Karpas-422 (cell line): Measurements from ENCODE around the gene RUSC2. TPM values are rescaled to one million over a fixed set of nuclear protein-coding genes. Genes with fewer than 3 reads are reported as not detected.

Experiments used
- DNase-seq: peaks from one replicate; pipeline ENCODE4 v3.0.0-alpha.2; 2015
- H2AFZ ChIP-seq: fragments of 200-600 bp; sonication (generic); 2 replicates; pipeline ENCODE4 v1.6.1; 2014; ENCODE audit warnings: antibody characterized with exemption, low read length, mixed read lengths
- H3K27ac ChIP-seq: fragments of 200-600 bp; sonication (generic); 2 replicates; pipeline ENCODE4 v1.5.1; 2014; ENCODE audit warnings: mild to moderate bottlenecking, low read length, moderate library complexity
- H3K27me3 ChIP-seq: fragments of 200-600 bp; sonication (generic); 2 replicates; pipeline ENCODE4 v1.6.1; 2014; ENCODE audit warnings: low read length, mixed read lengths
- H3K36me3 ChIP-seq: fragments of 200-600 bp; sonication (generic); 2 replicates; pipeline ENCODE4 v1.6.1; 2014; ENCODE audit warnings: low read length, mixed read lengths; ENCODE audit not compliant: insufficient read depth
- H3K4me1 ChIP-seq: fragments of 200-600 bp; sonication (generic); 2 replicates; pipeline ENCODE4 v1.6.1; 2014; ENCODE audit warnings: mild to moderate bottlenecking, low read length, mixed read lengths
- H3K4me2 ChIP-seq: fragments of 200-600 bp; sonication (generic); 2 replicates; pipeline ENCODE4 v1.6.1; 2014; ENCODE audit warnings: low read length, low read depth, mild to moderate bottlenecking; ENCODE audit not compliant: poor library complexity, severe bottlenecking
- H3K4me3 ChIP-seq: fragments of 200-600 bp; sonication (generic); 2 replicates; pipeline ENCODE4 v1.5.1; 2014; ENCODE audit warnings: mild to moderate bottlenecking, antibody characterized with exemption, low read length, mixed read lengths
- H3K79me2 ChIP-seq: fragments of 200-600 bp; sonication (generic); 2 replicates; pipeline ENCODE4 v1.6.1; 2014; ENCODE audit warnings: mild to moderate bottlenecking, low read length, mixed read lengths
- H3K9ac ChIP-seq: fragments of 200-600 bp; sonication (generic); 2 replicates; pipeline ENCODE4 v1.6.0; 2014; ENCODE audit warnings: low read length
- H3K9me2 ChIP-seq: fragments of 200-600 bp; sonication (generic), shearing (Covaris generic); replicated peaks from 2 replicates; pipeline ENCODE4 v1.6.0; 2014; ENCODE audit warnings: mild to moderate bottlenecking, low read length, moderate library complexity; ENCODE audit not compliant: insufficient read depth
- H3K9me3 ChIP-seq: fragments of 300-700, 200-600 bp; sonication (generic); 2 replicates; pipeline ENCODE4 v1.6.1; 2014; ENCODE audit warnings: low read length, mixed read lengths
- H4K20me1 ChIP-seq: fragments of 200-600 bp; sonication (generic); 2 replicates; pipeline ENCODE4 v1.6.1; 2014; ENCODE audit warnings: mild to moderate bottlenecking, antibody characterized with exemption, low read length, low read depth; ENCODE audit not compliant: insufficient read depth
- total RNA-seq: library from RNA; depleted of rRNA; stranded (reverse); fragments of >200 nt; shearing (Covaris generic); gene quantifications from 2 replicates; pipeline ENCODE4 v1.2.3, GENCODE V29; 2014; ENCODE audit warnings: low replicate concordance

Gene RUSC2
- total RNA-seq, 1 experiment from 2014 or later = not detected

GRCh38 chr9:35515766-35516165 is 25.9 kb downstream of the RUSC2 start:
- no peaks in the 10 kb centered on the region for H4K20me1 ChIP-seq
- no peak for DNase-seq
- H3K4me1 ChIP-seq = no peaks in the 10 kb centered on the region
- no peak overlapping the region for H3K4me2 ChIP-seq
- no peaks in the 10 kb centered on the region for H3K27me3 ChIP-seq
- no peaks in the 10 kb centered on the region for H3K79me2 ChIP-seq
- no peaks in the 10 kb centered on the region for H3K9me3 ChIP-seq
- no peak overlapping the region for H3K9ac ChIP-seq
- H3K36me3 ChIP-seq = no peaks in the 10 kb centered on the region
- H3K9me2 ChIP-seq = no peaks in the 10 kb centered on the region
- no peak overlapping the region for H3K4me3 ChIP-seq
- H2AFZ ChIP-seq = no peak overlapping the region
- H3K27ac ChIP-seq = no peak overlapping the region

DNA sequence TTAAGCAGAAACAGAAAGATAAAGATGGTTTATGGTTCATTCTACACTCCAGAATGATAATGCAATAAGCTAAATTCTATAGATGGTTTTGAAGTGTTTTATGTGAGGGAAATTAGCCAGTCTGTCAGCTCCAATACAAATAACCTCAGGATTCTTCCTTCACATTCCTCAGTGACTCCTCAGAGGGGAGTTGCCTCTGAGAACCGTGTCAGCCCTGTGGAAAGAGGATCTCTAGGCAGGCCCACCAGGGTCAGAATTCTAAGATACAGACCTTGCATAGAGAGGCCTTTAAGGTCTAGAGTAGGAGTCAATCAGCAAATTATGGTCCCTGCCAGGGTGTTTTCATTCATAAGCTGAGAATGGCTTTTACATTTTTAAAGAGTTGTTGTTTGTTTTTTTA is 26.6 kb downstream of the RUSC2 start:
- Histone ChIP-seq H3K27ac (no peak overlapping the region), H3K9me3 (no peaks in the 10 kb centered on the region), H3K4me2 (no peak overlapping the region), H3K4me1 (no peaks in the 10 kb centered on the region), H3K36me3 (no peaks in the 10 kb centered on the region), H3K4me3 (no peak overlapping the region), H2AFZ (no peak overlapping the region), H3K9ac (no peak overlapping the region), H3K27me3 (no peaks in the 10 kb centered on the region), H3K79me2 (no peaks in the 10 kb centered on the region), H4K20me1 (no peaks in the 10 kb centered on the region), H3K9me2 (no peaks in the 10 kb centered on the region)
- no peak for DNase-seq

GRCh38 chr9:35517131-35517530 is 27.2 kb downstream of the RUSC2 start:
- Histone ChIP-seq H3K79me2 (no peaks in the 10 kb centered on the region), H2AFZ (no peak overlapping the region), H3K4me2 (no peak overlapping the region)

DNA sequence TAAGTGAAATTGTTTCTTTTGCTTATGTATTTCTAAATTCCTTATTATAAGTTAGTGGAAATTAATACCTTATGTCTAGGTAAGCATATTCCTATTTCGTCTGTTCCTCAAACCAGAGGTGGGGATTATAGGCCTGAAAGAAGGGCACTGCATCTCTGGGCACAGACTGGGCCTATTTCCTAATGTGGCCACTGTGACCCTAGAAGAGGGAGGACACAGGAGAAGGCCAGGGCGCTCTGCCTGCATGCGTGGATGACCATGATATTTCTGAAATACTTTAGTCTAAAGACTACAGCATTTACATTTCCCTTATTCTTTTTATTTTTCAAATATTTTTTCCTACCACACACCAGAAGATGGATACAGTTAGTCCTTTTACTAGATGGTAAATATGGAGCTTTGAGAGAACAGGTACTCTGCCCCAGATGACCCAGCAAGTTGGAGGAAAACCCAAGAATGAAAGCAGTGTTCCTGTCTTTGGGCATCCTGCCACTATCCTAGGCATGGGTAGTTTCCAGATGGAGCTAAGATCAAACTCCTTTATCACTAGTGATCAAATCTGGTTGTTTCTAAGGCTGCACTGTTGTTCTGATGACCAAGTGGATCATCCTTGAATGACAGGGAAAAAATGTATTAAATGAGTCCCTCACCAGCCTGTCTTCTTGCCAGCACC is 27.8 kb downstream of the RUSC2 start:
- Histone ChIP-seq H3K9ac (no peak overlapping the region), H3K4me1 (no peaks in the 10 kb centered on the region), H3K27ac (no peak overlapping the region), H3K79me2 (no peaks in the 10 kb centered on the region), H3K4me3 (no peak overlapping the region), H3K4me2 (no peak overlapping the region), H3K27me3 (no peaks in the 10 kb centered on the region), H3K9me2 (no peaks in the 10 kb centered on the region), H3K9me3 (no peaks in the 10 kb centered on the region), H4K20me1 (no peaks in the 10 kb centered on the region), H3K36me3 (no peaks in the 10 kb centered on the region), H2AFZ (no peak overlapping the region)
- no peak for DNase-seq

More at GRCh38 chr9:35517131-35517530, 27.2 kb downstream of the RUSC2 start:
- Histone ChIP-seq H3K4me1 (no peaks in the 10 kb centered on the region), H3K9me3 (no peaks in the 10 kb centered on the region), H3K36me3 (no peaks in the 10 kb centered on the region), H3K27ac (no peak overlapping the region), H3K9me2 (no peaks in the 10 kb centered on the region), H3K9ac (no peak overlapping the region), H3K27me3 (no peaks in the 10 kb centered on the region), H4K20me1 (no peaks in the 10 kb centered on the region), H3K4me3 (no peak overlapping the region)
- DNase-seq = no peak

DNA sequence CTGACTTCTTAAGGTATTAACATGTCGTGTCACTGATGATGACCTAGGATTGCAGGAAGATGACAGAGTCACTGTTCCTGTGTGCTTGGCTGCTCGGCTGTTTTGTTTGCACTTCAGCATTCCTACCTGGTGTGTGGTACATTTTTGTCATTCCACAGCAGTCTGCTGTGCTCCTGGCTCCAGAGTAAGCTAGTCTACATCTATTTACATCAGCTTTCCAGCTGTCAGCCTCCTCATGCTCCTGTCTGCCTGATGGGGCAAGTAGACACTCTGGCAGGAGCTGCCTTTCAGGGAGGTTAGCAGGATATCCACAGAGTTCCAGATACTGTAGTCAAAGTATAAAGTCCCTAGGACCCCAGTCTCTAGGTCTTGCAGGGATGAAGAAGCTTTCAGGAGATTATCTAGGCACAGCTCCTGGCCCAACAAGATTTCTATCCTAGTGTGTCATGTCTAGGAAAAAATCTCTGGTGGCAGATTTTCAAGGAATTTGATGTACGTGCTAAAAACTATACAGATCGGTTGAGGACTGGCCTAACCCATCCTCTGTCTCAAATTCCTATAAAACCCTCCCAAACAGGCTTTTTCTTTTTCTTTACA is 28.4 kb downstream of the RUSC2 start:
- no peak overlapping the region for H3K4me2 ChIP-seq

GRCh38 chr9:35518981-35519679 is 29.2 kb downstream of the RUSC2 start:
- Histone ChIP-seq H3K4me2 (no peak overlapping the region), H3K79me2 (no peaks in the 10 kb centered on the region), H3K27ac (no peak overlapping the region), H3K36me3 (no peaks in the 10 kb centered on the region), H3K4me1 (no peaks in the 10 kb centered on the region), H3K27me3 (no peaks in the 10 kb centered on the region), H2AFZ (no peak overlapping the region), H3K9me2 (no peaks in the 10 kb centered on the region), H3K4me3 (no peak overlapping the region), H4K20me1 (no peaks in the 10 kb centered on the region), H3K9ac (no peak overlapping the region), H3K9me3 (no peaks in the 10 kb centered on the region)
- no peak for DNase-seq

More for the DNA sequence above, 28.4 kb downstream of the RUSC2 start:
- H3K9me2 ChIP-seq = no peaks in the 10 kb centered on the region
- H3K27ac ChIP-seq = no peak overlapping the region
- no peak overlapping the region for H3K4me3 ChIP-seq
- no peaks in the 10 kb centered on the region for H3K79me2 ChIP-seq
- no peaks in the 10 kb centered on the region for H3K9me3 ChIP-seq
- H4K20me1 ChIP-seq = no peaks in the 10 kb centered on the region
- no peaks in the 10 kb centered on the region for H3K27me3 ChIP-seq
- no peaks in the 10 kb centered on the region for H3K36me3 ChIP-seq
- H2AFZ ChIP-seq = no peak overlapping the region
- no peaks in the 10 kb centered on the region for H3K4me1 ChIP-seq
- no peak overlapping the region for H3K9ac ChIP-seq
- no peak for DNase-seq

- Histone ChIP-seq H3K27ac (no peak overlapping the region), H3K79me2 (no peaks in the 10 kb centered on the region), H3K36me3 (no peaks in the 10 kb centered on the region), H3K4me1 (no peaks in the 10 kb centered on the region), H3K4me3 (no peak overlapping the region), H3K9ac (no peak overlapping the region), H3K4me2 (no peak overlapping the region), H4K20me1 (no peaks in the 10 kb centered on the region), H3K9me2 (no peaks in the 10 kb centered on the region), H3K27me3 (no peaks in the 10 kb centered on the region), H3K9me3 (no peaks in the 10 kb centered on the region), H2AFZ (no peak overlapping the region)
- no peak for DNase-seq
Observed at GRCh38 chr9:35519692-35520363, 29.9 kb downstream of the RUSC2 start.

GRCh38 chr9:35520364-35520710 is 30.4 kb downstream of the RUSC2 start:
- no peak overlapping the region for H3K4me2 ChIP-seq
- no peak overlapping the region for H3K4me3 ChIP-seq
- H3K9me2 ChIP-seq = no peaks in the 10 kb centered on the region
- H3K9me3 ChIP-seq = no peaks in the 10 kb centered on the region
- no peaks in the 10 kb centered on the region for H3K79me2 ChIP-seq
- H2AFZ ChIP-seq = no peak overlapping the region
- no peaks in the 10 kb centered on the region for H4K20me1 ChIP-seq
- H3K4me1 ChIP-seq = no peaks in the 10 kb centered on the region
- no peak overlapping the region for H3K9ac ChIP-seq
- no peaks in the 10 kb centered on the region for H3K36me3 ChIP-seq
- no peak overlapping the region for H3K27ac ChIP-seq
- DNase-seq = no peak
- H3K27me3 ChIP-seq = no peaks in the 10 kb centered on the region
